BE2C (cell line): ENCODE measurements around the gene IQCF6. TPM values are rescaled to one million over a fixed set of nuclear protein-coding genes. Genes with fewer than 3 reads are reported as not detected.

Experiments
- DNase-seq: peaks from one replicate; pipeline ENCODE4 v3.0.0-alpha.2; 2020
- H3K27me3 ChIP-seq: fragments of 250-450 bp; sonication (Bioruptor Pico); 2 replicates; pipeline ENCODE4 v1.5.1; 2020; ENCODE audit warnings: mild to moderate bottlenecking
- H3K36me3 ChIP-seq: fragments of 250-450 bp; sonication (Bioruptor Pico); 2 replicates; pipeline ENCODE4 v1.5.1; 2020; ENCODE audit warnings: mild to moderate bottlenecking
- H3K4me1 ChIP-seq: fragments of 250-450 bp; sonication (Bioruptor Pico); 2 replicates; pipeline ENCODE4 v1.5.1; 2020
- H3K4me3 ChIP-seq: 2 replicates; pipeline ENCODE4 v1.5.1; 2011; ENCODE audit warnings: low read depth, low read length
- H3K9me3 ChIP-seq: fragments of 250-450 bp; sonication (Bioruptor Pico); 2 replicates; pipeline ENCODE4 v1.5.1; 2020
- CTCF ChIP-seq: IDR thresholded peaks from 2 replicates; pipeline ENCODE4 v1.5.1; 2012; ENCODE audit warnings: mild to moderate bottlenecking, low read depth, low read length
- polyA plus RNA-seq: library from polyadenylated mRNA; unstranded; fragments of >200 nt; gene quantifications from one replicate; pipeline ENCODE4 v1.2.1, GENCODE V29; 2012; ENCODE audit warnings: low read depth, missing spikeins; ENCODE audit not compliant: insufficient read length, insufficient read depth

The IQCF6 gene
- polyA plus RNA-seq, result not detected

- DNase-seq, result no peak
- Histone ChIP-seq H3K36me3 (no peaks in the 10 kb centered on the region), H3K4me3 (no peak within 1 kb of the TSS), H3K9me3 (no peaks in the 10 kb centered on the region), H3K4me1 (0 out of 2 replicates have a peak, but pooled peaks cover 3% of the 10 kb centered on the region), H3K27me3 (no peaks in the 10 kb centered on the region; the same call in 1 of the 2 replicates)
- TF ChIP-seq CTCF, result no peak
Observed at GRCh38 chr3:51779137-51779536, at the start of gene IQCF6. TSS of gene IQCF6 (minus strand) at chr3:51779237. CDS start at chr3:51779224, 13 bp downstream.

GRCh38 chr3:51828297-51828696 lies 49.3 kb upstream of the IQCF6 start:
- Histone ChIP-seq H3K27me3 (no peaks in the 10 kb centered on the region), H3K4me3 (no peak overlapping the region), H3K9me3 (no peaks in the 10 kb centered on the region), H3K4me1 (no peaks in the 10 kb centered on the region), H3K36me3 (no peaks in the 10 kb centered on the region)
- no peak for TF ChIP-seq CTCF
- DNase-seq, result no peak

- no peaks in the 10 kb centered on the region for H3K9me3 ChIP-seq
- peak; percentile 51 for TF ChIP-seq CTCF
- no peaks in the 10 kb centered on the region for H3K36me3 ChIP-seq
- peak; percentile 29 for DNase-seq
- no peak overlapping the region for H3K4me3 ChIP-seq
- no peaks in the 10 kb centered on the region for H3K4me1 ChIP-seq
- H3K27me3 ChIP-seq, result no peaks in the 10 kb centered on the region
Observed at GRCh38 chr3:51819709-51820406, 40.8 kb upstream of the IQCF6 start.

DNA sequence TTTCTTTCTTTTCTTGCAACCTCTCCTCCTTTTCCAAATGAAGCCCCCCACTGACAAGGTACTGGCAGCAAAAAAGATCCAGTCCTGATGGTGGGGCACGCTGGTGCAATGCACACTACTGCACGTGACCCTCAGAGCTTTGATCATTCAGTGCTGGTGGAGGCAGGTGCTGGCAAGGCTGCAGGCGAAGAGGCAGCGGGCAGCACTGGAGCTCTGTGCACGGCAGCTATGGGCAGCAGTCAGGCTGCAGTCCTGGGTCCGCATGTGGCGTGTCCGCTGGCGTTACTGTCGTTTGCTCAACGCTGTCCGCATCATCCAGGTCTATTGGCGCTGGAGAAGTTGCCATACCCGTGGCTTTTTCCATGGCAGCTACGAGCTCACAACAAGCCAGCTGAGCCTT lies 40.1 kb upstream of the IQCF6 start:
- Histone ChIP-seq H3K4me1 (no peaks in the 10 kb centered on the region), H3K4me3 (no peak overlapping the region), H3K36me3 (no peaks in the 10 kb centered on the region), H3K27me3 (no peaks in the 10 kb centered on the region), H3K9me3 (no peaks in the 10 kb centered on the region)
- TF ChIP-seq CTCF, result no peak
- DNase-seq, result no peak

GRCh38 chr3:51817375-51817774 lies 38.3 kb upstream of the IQCF6 start:
- Histone ChIP-seq H3K4me1 (no peaks in the 10 kb centered on the region), H3K36me3 (no peaks in the 10 kb centered on the region)
- TF ChIP-seq CTCF, result no peak

DNA sequence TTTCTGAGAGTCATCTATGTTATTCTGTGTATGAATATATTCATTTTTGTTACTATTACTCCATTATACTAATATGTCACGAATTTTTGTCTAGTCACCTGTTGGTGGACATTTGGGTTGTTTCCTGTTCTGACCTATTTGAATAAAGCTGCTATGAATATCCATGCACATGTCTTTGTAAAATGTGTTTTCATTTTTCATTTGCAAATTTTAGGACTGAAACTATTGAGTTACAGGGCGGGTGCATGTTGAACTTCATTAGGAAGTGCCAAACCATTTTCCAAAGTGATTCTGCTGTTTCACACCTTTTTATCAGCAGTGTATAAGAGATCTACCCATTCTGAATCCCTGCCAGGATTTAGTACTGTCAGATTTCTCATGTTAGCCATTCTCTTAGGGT lies 37.7 kb upstream of the IQCF6 start:
- TF ChIP-seq CTCF, result no peak
- DNase-seq, result no peak

More at GRCh38 chr3:51817375-51817774, 38.3 kb upstream of the IQCF6 start:
- H3K27me3 ChIP-seq, result no peaks in the 10 kb centered on the region
- DNase-seq, result no peak
- H3K4me3 ChIP-seq, result no peak overlapping the region
- no peaks in the 10 kb centered on the region for H3K9me3 ChIP-seq

More for the DNA sequence above, 37.7 kb upstream of the IQCF6 start:
- Histone ChIP-seq H3K4me3 (no peak overlapping the region), H3K4me1 (no peaks in the 10 kb centered on the region), H3K9me3 (no peaks in the 10 kb centered on the region), H3K36me3 (no peaks in the 10 kb centered on the region), H3K27me3 (no peaks in the 10 kb centered on the region)
